Keratinocyte (primary cell): ENCODE measurements around the gene BABAM2. TPM values are rescaled to one million over a fixed set of nuclear protein-coding genes. Genes with fewer than 3 reads are reported as not detected.

Experiments
- DNase-seq: peaks from one replicate; pipeline ENCODE4 v3.0.0-alpha.2; 2011; ENCODE audit warnings: low read depth, missing footprints, low spot score
- FAIRE-seq: peaks from 2 replicates; lab custom pipeline; 2011; peaks lifted over from hg19 to GRCh38; lab: Jason Lieb, UNC
- H2AFZ ChIP-seq: 2 replicates; pipeline ENCODE4 v1.6.0; 2012; ENCODE audit warnings: low read length, control low read depth, inconsistent platforms; ENCODE audit not compliant: control insufficient read depth
- H3K27ac ChIP-seq: 2 replicates; pipeline ENCODE4 v1.5.1; 2011; ENCODE audit warnings: low read length; ENCODE audit not compliant: control insufficient read depth, insufficient read depth
- H3K27me3 ChIP-seq: 3 replicates; pipeline ENCODE4 v1.6.0; 2011; ENCODE audit warnings: low read length; ENCODE audit not compliant: control insufficient read depth, insufficient read depth; ENCODE audit errors: extremely low read depth
- H3K36me3 ChIP-seq, 2 experiments: 2 replicates in 1 of 2; 3 replicates in 1 of 2; pipeline ENCODE4 v1.5.1; 2011; ENCODE audit warnings: low read length in 2 of 2, mild to moderate bottlenecking in 1 of 2; ENCODE audit not compliant: control insufficient read depth in 2 of 2, insufficient read depth in 2 of 2; ENCODE audit errors: extremely low read depth in 1 of 2
- H3K4me1 ChIP-seq: 3 replicates; pipeline ENCODE4 v1.5.1; 2011; ENCODE audit warnings: low read length; ENCODE audit not compliant: control insufficient read depth, insufficient read depth; ENCODE audit errors: extremely low read depth
- H3K4me2 ChIP-seq: 3 replicates; pipeline ENCODE4 v1.6.0; 2011; ENCODE audit warnings: low read depth, low read length; ENCODE audit not compliant: control insufficient read depth, insufficient read depth; ENCODE audit errors: extremely low read depth
- H3K4me3 ChIP-seq, 3 experiments: fragments of 200-600 bp in 1 of 3; sonication (generic) in 1 of 3; 2 replicates in 2 of 3; 3 replicates in 1 of 3; pipeline ENCODE4 v1.5.1; 2011 to 2016; ENCODE audit warnings: low read length in 3 of 3, mild to moderate bottlenecking in 3 of 3, control low read depth in 2 of 3, inconsistent platforms in 1 of 3, low read depth in 1 of 3, mixed read lengths in 1 of 3, mixed run types in 1 of 3, moderate library complexity in 1 of 3; ENCODE audit not compliant: control insufficient read depth in 2 of 3, insufficient read depth in 2 of 3; ENCODE audit errors: extremely low read depth in 1 of 3
- H3K79me2 ChIP-seq: 2 replicates; pipeline ENCODE4 v1.6.0; 2012; ENCODE audit warnings: low read length; ENCODE audit not compliant: control insufficient read depth, insufficient read depth
- H3K9ac ChIP-seq: 3 replicates; pipeline ENCODE4 v1.6.0; 2011; ENCODE audit warnings: low read length; ENCODE audit not compliant: control insufficient read depth, insufficient read depth; ENCODE audit errors: extremely low read depth
- H3K9me1 ChIP-seq: 3 replicates; pipeline ENCODE4 v1.6.0; 2011; ENCODE audit warnings: low read length; ENCODE audit not compliant: control insufficient read depth, insufficient read depth; ENCODE audit errors: extremely low read depth
- H3K9me3 ChIP-seq: 2 replicates; pipeline ENCODE4 v1.5.1; 2012; ENCODE audit warnings: low read depth, low read length; ENCODE audit not compliant: control insufficient read depth
- H4K20me1 ChIP-seq: 3 replicates; pipeline ENCODE4 v1.6.0; 2011; ENCODE audit warnings: low read length; ENCODE audit not compliant: control insufficient read depth, insufficient read depth; ENCODE audit errors: extremely low read depth
- EZH2 ChIP-seq: IDR thresholded peaks from one replicate; pipeline ENCODE4 v1.6.1; 2012; ENCODE audit warnings: inconsistent platforms, mild to moderate bottlenecking, low read length, moderate library complexity
- dilution Hi-C: fragments of 300-500 bp; cut with MboI; formaldehyde crosslinking; loops from one replicate; pipeline ENCODE4 v1.7.0; 2020; ENCODE audit warnings: low sequenced_read_pairs; ENCODE audit not compliant: extremely low pct_ligation_motif_present
- polyA plus RNA-seq, 5 experiments: library from polyadenylated mRNA; depleted of rRNA in 3 of 5; stranded (reverse) in 3 of 5; stranded (forward) in 1 of 5; unstranded in 1 of 5; fragments of >200 nt; gene quantifications; 1 replicate in 1 of 5; 2 replicates in 3 of 5; 3 replicates in 1 of 5; pipeline versions ENCODE4 v1.2.1 to v1.2.3, GENCODE V29; 2011 to 2012; ENCODE audit warnings: missing spikeins in 2 of 5, low read depth in 1 of 5, low replicate concordance in 1 of 5
- TF ChIP-seq, protein P1 (sequence below), 3 experiments: IDR thresholded peaks in 1 of 3; conservative IDR thresholded peaks in 1 of 3; optimal IDR thresholded peaks in 1 of 3; 2 replicates in 2 of 3; 3 replicates in 1 of 3; pipeline versions ENCODE3 to v1.5.1; 2011; ENCODE audit warnings: low read length in 3 of 3, mild to moderate bottlenecking in 3 of 3, moderate library complexity in 2 of 3, control low read depth in 1 of 3, inconsistent platforms in 1 of 3; ENCODE audit not compliant: insufficient read depth in 2 of 3; ENCODE audit errors: extremely low read depth in 1 of 3

Gene BABAM2
- polyA plus RNA-seq, 1 donor (not counting 4 experiments of a cell fraction or from before 2014, with no cell fraction given), result 29.8 TPM

DNA sequence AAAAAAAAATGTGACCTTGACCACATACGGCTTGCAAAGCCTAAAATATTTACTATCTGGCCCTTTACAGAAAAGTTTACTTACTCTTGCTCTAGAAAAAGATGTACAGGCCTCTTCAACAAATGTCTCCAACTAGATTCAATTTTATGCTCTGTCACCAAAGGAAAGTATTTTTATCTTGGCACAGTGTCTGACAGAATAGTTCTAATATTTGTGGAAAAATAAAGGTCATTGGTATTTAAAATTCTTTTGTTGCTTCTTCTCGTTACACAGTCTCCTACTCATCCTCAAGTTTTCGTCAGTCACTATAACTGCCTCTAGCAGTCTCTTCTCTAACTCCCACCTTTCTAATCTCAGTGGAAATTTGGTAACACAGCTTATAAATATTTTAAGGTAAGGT, 1.7 kb upstream of the BABAM2 start:
- FAIRE-seq (no peak), DNase-seq (no peak)
- no peaks in the 10 kb centered on the region for H4K20me1 ChIP-seq
- no peaks in the 10 kb centered on the region for H3K9me3 ChIP-seq
- peak overlapping the region; percentile 92 for H3K4me2 ChIP-seq
- H3K9ac ChIP-seq, result no peak overlapping the region
- H2AFZ ChIP-seq, result no peak overlapping the region
- H3K79me2 ChIP-seq, result peaks cover 6% of the 10 kb centered on the region
- H3K4me1 ChIP-seq, result peaks cover 27% of the 10 kb centered on the region
- H3K27ac ChIP-seq, result no peak overlapping the region
- H3K36me3 ChIP-seq, result no peaks in the 10 kb centered on the region
- TF ChIP-seq EZH2, result no peak
- no peaks in the 10 kb centered on the region for H3K27me3 ChIP-seq
- no peaks in the 10 kb centered on the region for H3K9me1 ChIP-seq
- dilution Hi-C loops, result no loop called here
- H3K4me3 ChIP-seq, result no peak overlapping the region

DNA sequence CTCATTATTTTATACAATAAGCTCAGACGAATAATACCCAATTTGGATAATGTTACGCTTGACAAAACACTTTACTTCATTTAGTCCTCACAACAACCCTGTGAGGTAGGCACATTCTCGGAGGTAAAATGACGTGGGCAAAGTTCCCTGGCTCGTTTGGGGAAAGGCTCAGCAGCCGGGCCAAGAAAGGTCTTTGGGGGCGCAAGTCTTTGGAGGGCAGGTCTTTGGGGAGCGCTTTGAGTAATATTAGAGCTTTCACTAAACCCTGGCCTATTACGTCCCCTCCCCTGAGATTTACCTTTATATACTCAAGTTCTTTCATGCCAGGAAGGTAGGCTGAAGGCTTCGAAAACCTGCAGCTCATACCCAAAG, 769 bp upstream of the BABAM2 start:
- H2AFZ ChIP-seq, result peak overlapping the region; percentile 95
- DNase-seq, result no peak
- no peaks in the 10 kb centered on the region for H4K20me1 ChIP-seq
- H3K27ac ChIP-seq, result peak overlapping the region; percentile 93
- no peaks in the 10 kb centered on the region for H3K9me3 ChIP-seq
- peaks cover 27% of the 10 kb centered on the region for H3K4me1 ChIP-seq
- no peak for FAIRE-seq
- no peaks in the 10 kb centered on the region for H3K27me3 ChIP-seq
- peak overlapping the region; percentile 79 to 90 (median 83) for H3K4me3 ChIP-seq
- TF ChIP-seq, protein P1, sequence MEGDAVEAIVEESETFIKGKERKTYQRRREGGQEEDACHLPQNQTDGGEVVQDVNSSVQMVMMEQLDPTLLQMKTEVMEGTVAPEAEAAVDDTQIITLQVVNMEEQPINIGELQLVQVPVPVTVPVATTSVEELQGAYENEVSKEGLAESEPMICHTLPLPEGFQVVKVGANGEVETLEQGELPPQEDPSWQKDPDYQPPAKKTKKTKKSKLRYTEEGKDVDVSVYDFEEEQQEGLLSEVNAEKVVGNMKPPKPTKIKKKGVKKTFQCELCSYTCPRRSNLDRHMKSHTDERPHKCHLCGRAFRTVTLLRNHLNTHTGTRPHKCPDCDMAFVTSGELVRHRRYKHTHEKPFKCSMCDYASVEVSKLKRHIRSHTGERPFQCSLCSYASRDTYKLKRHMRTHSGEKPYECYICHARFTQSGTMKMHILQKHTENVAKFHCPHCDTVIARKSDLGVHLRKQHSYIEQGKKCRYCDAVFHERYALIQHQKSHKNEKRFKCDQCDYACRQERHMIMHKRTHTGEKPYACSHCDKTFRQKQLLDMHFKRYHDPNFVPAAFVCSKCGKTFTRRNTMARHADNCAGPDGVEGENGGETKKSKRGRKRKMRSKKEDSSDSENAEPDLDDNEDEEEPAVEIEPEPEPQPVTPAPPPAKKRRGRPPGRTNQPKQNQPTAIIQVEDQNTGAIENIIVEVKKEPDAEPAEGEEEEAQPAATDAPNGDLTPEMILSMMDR (optimal IDR thresholded peaks at IDR 0.05 in 1 of 3, IDR thresholded peaks at IDR 0.05 in 1 of 3, conservative IDR thresholded peaks at IDR 0.05 in 1 of 3; ENCODE audit: extremely low read depth in 1 of 3, insufficient read depth in 2 of 3, low read length in 3 of 3), result no peak
- no peaks in the 10 kb centered on the region for H3K9me1 ChIP-seq
- dilution Hi-C loops, result no loop called here
- peak overlapping the region; percentile 98 for H3K9ac ChIP-seq
- H3K4me2 ChIP-seq, result peak overlapping the region; percentile 92
- peaks cover 6% of the 10 kb centered on the region for H3K79me2 ChIP-seq
- H3K36me3 ChIP-seq, result no peaks in the 10 kb centered on the region
